ENCODE measurements around the gene NDUFS6. TPM values are rescaled to one million over a fixed set of nuclear protein-coding genes. Genes with fewer than 3 reads are reported as not detected.

The NDUFS6 gene
- total RNA-seq, 2 experiments from 2014 or later, result 18.8 to 37.1 TPM

- ChIA-PET POLR2A (no interaction called here), CTCF (no interaction called here)
- H3K27me3 Mint-ChIP-seq, result no peaks in the 10 kb centered on the region
- H3K36me3 Mint-ChIP-seq (ENCODE audit: low read depth), result no peaks in the 10 kb centered on the region
- H3K9me3 Mint-ChIP-seq (ENCODE audit: low read depth), result no peaks in the 10 kb centered on the region
- DNase-seq (peak; percentile 2), ATAC-seq (no peak)
- H3K4me3 Mint-ChIP-seq, result no peak overlapping the region
- peaks cover 5% of the 10 kb centered on the region for H3K4me1 Mint-ChIP-seq
- H3K27ac Mint-ChIP-seq, result no peak overlapping the region
- intact Hi-C loops (cut with DNase I, micrococcal nuclease), result no loop called here
Observed at GRCh38 chr5:1779021-1779680, 22.1 kb upstream of the NDUFS6 start.

GRCh38 chr5:1779782-1780613 is 21.2 kb upstream of the NDUFS6 start:
- ChIA-PET CTCF (interaction anchor here (0.6 kb wide), 1 partner anchor 17 kb away, joined by 3 read pairs; no protein-coding TSS in a partner anchor), POLR2A (no interaction called here)
- Mint-ChIP-seq H3K36me3 (ENCODE audit: low read depth) (no peaks in the 10 kb centered on the region), H3K27ac (no peak overlapping the region), H3K9me3 (ENCODE audit: low read depth) (no peaks in the 10 kb centered on the region), H3K4me3 (no peak overlapping the region), H3K27me3 (no peaks in the 10 kb centered on the region), H3K4me1 (peaks cover 5% of the 10 kb centered on the region)
- intact Hi-C loops (cut with DNase I, micrococcal nuclease), result no loop called here
- ATAC-seq (no peak), DNase-seq (peak; percentile 1)

- H3K36me3 Mint-ChIP-seq (ENCODE audit: low read depth), result no peaks in the 10 kb centered on the region
- ChIA-PET POLR2A (no interaction called here), CTCF (no interaction called here)
- no peak overlapping the region for H3K27ac Mint-ChIP-seq
- no peak overlapping the region for H3K4me3 Mint-ChIP-seq
- DNase-seq, result no peak
- no peak for ATAC-seq
- intact Hi-C loops (cut with DNase I, micrococcal nuclease), result no loop called here
- peaks cover 5% of the 10 kb centered on the region for H3K4me1 Mint-ChIP-seq
- H3K27me3 Mint-ChIP-seq, result no peaks in the 10 kb centered on the region
- no peaks in the 10 kb centered on the region for H3K9me3 Mint-ChIP-seq (ENCODE audit: low read depth)
Observed at GRCh38 chr5:1780614-1780930, 20.6 kb upstream of the NDUFS6 start.

GRCh38 chr5:1781107-1781506 is 20.1 kb upstream of the NDUFS6 start:
- intact Hi-C loops (cut with DNase I, micrococcal nuclease), result no loop called here
- ChIA-PET POLR2A (no interaction called here), CTCF (no interaction called here)
- H3K36me3 Mint-ChIP-seq (ENCODE audit: low read depth), result no peaks in the 10 kb centered on the region
- H3K27me3 Mint-ChIP-seq, result no peaks in the 10 kb centered on the region
- DNase-seq, result peak; percentile 2
- no peak overlapping the region for H3K4me3 Mint-ChIP-seq
- no peak overlapping the region for H3K27ac Mint-ChIP-seq
- no peaks in the 10 kb centered on the region for H3K9me3 Mint-ChIP-seq (ENCODE audit: low read depth)
- ATAC-seq, result no peak
- H3K4me1 Mint-ChIP-seq, result peaks cover 5% of the 10 kb centered on the region

GRCh38 chr5:1781726-1782384 is 19.4 kb upstream of the NDUFS6 start:
- ChIA-PET CTCF (no interaction called here), POLR2A (no interaction called here)
- no peak overlapping the region for H3K27ac Mint-ChIP-seq
- DNase-seq, result peak; percentile 3
- H3K4me3 Mint-ChIP-seq, result no peak overlapping the region
- H3K9me3 Mint-ChIP-seq (ENCODE audit: low read depth), result no peaks in the 10 kb centered on the region
- H3K4me1 Mint-ChIP-seq, result peaks cover 5% of the 10 kb centered on the region
- H3K27me3 Mint-ChIP-seq, result no peaks in the 10 kb centered on the region
- H3K36me3 Mint-ChIP-seq (ENCODE audit: low read depth), result no peaks in the 10 kb centered on the region
- ATAC-seq, result no peak
- intact Hi-C loops (cut with DNase I, micrococcal nuclease), result no loop called here

GRCh38 chr5:1782385-1783215 is 18.6 kb upstream of the NDUFS6 start:
- Mint-ChIP-seq H3K27ac (no peak overlapping the region), H3K36me3 (ENCODE audit: low read depth) (no peaks in the 10 kb centered on the region), H3K4me1 (peaks cover 5% of the 10 kb centered on the region), H3K9me3 (ENCODE audit: low read depth) (no peaks in the 10 kb centered on the region), H3K27me3 (no peaks in the 10 kb centered on the region), H3K4me3 (no peak overlapping the region)
- POLR2A ChIA-PET, result no interaction called here
- intact Hi-C loops (cut with DNase I, micrococcal nuclease), result no loop called here
- ATAC-seq, result no peak
- peak; percentile 0 for DNase-seq
- CTCF ChIA-PET, result no interaction called here

- Mint-ChIP-seq H3K9me3 (ENCODE audit: low read depth) (no peaks in the 10 kb centered on the region), H3K27me3 (no peaks in the 10 kb centered on the region), H3K4me3 (no peak overlapping the region), H3K27ac (no peak overlapping the region), H3K36me3 (ENCODE audit: low read depth) (no peaks in the 10 kb centered on the region), H3K4me1 (peaks cover 5% of the 10 kb centered on the region)
- ChIA-PET CTCF (no interaction called here), POLR2A (no interaction called here)
- intact Hi-C loops (cut with DNase I, micrococcal nuclease), result no loop called here
- ATAC-seq (no peak), DNase-seq (peak; percentile 14)
Observed at GRCh38 chr5:1783216-1783554, 18.0 kb upstream of the NDUFS6 start.

- ATAC-seq (no peak), DNase-seq (peak; percentile 0)
- Mint-ChIP-seq H3K36me3 (ENCODE audit: low read depth) (no peaks in the 10 kb centered on the region), H3K9me3 (ENCODE audit: low read depth) (no peaks in the 10 kb centered on the region), H3K27ac (no peak overlapping the region), H3K4me3 (no peak overlapping the region), H3K27me3 (no peaks in the 10 kb centered on the region), H3K4me1 (peaks cover 13% of the 10 kb centered on the region)
- ChIA-PET CTCF (no interaction called here), POLR2A (no interaction called here)
- intact Hi-C loops (cut with DNase I, micrococcal nuclease), result no loop called here
Observed at GRCh38 chr5:1784197-1785050, 16.8 kb upstream of the NDUFS6 start.

GRCh38 chr5:1785062-1785461 is 16.1 kb upstream of the NDUFS6 start:
- no peak for ATAC-seq
- no peak overlapping the region for H3K27ac Mint-ChIP-seq
- POLR2A ChIA-PET, result no interaction called here

GRCh38 chr5:1785984-1786383 is 15.2 kb upstream of the NDUFS6 start:
- CTCF ChIA-PET, result no interaction called here
- DNase-seq (no peak), ATAC-seq (no peak)
- Mint-ChIP-seq H3K9me3 (ENCODE audit: low read depth) (no peaks in the 10 kb centered on the region), H3K27ac (no peak overlapping the region), H3K4me3 (no peak overlapping the region), H3K27me3 (no peaks in the 10 kb centered on the region), H3K4me1 (peaks cover 26% of the 10 kb centered on the region), H3K36me3 (ENCODE audit: low read depth) (no peaks in the 10 kb centered on the region)
- intact Hi-C loops (cut with DNase I, micrococcal nuclease), result no loop called here
- POLR2A ChIA-PET, result no interaction called here

More at GRCh38 chr5:1785062-1785461, 16.1 kb upstream of the NDUFS6 start:
- Mint-ChIP-seq H3K36me3 (ENCODE audit: low read depth) (no peaks in the 10 kb centered on the region), H3K9me3 (ENCODE audit: low read depth) (no peaks in the 10 kb centered on the region), H3K4me1 (peaks cover 20% of the 10 kb centered on the region), H3K4me3 (no peak overlapping the region), H3K27me3 (no peaks in the 10 kb centered on the region)
- intact Hi-C loops (cut with DNase I, micrococcal nuclease), result no loop called here
- no peak for DNase-seq
- CTCF ChIA-PET, result no interaction called here
